ENCODE measurements around the gene AGTR2.
"Not testable (repeated sequence)": the region's sequence is repeated elsewhere in the genome, so short reads cannot be mapped to it uniquely, and the experiment has no call there.

The AGTR2 gene, protein sequence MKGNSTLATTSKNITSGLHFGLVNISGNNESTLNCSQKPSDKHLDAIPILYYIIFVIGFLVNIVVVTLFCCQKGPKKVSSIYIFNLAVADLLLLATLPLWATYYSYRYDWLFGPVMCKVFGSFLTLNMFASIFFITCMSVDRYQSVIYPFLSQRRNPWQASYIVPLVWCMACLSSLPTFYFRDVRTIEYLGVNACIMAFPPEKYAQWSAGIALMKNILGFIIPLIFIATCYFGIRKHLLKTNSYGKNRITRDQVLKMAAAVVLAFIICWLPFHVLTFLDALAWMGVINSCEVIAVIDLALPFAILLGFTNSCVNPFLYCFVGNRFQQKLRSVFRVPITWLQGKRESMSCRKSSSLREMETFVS

DNA sequence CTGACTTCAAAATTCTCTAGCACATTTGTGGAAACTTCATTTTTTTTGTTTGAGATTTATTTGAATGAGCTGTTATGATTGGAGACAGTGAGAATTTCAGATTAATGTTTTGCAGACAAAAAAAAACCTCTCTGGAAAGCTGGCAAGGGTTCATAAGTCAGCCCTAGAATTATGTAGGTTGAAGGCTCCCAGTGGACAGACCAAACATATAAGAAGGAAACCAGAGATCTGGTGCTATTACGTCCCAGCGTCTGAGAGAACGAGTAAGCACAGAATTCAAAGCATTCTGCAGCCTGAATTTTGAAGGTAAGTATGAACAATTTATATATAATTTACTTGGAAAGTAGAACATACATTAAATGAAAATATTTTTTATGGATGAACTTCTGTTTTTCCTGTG, at the start of gene AGTR2:
Gene AGTR2 (plus strand): TSS at position 234 of the 400 bp plus-strand sequence. CDS start 1,537 bp downstream, outside the sequence.
- Mint-ChIP-seq H3K27me3 (no peaks in the 10 kb centered on the region), H3K4me1 (no peaks in the 10 kb centered on the region), H3K4me3 (no peak within 1 kb of the TSS), H3K36me3 (ENCODE audit: low read depth) (no peaks in the 10 kb centered on the region), H3K9me3 (no peaks in the 10 kb centered on the region), H3K27ac (no peak within 1 kb of the TSS)
- no peak for DNase-seq
- no peak for ATAC-seq

DNA sequence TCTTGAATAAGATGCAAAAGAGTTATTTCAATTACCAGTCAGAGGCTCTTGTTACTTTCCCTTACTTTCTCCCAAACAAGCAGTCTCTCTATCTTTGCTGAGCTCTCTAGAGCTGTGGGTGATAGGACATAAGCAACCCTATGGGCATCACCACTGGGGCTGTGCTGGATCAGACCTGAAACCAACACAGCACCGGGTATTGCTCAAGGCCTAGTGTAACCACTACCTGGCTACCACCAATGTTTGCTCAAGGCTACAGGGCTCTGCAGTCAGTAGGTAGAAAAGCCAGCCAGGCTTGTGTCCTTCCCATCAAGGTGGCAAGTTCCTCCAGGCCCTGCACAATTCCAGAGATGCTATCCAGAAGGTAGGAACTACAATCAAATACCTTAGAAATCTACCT, 35.3 kb upstream of the AGTR2 start:
- DNase-seq (no peak), ATAC-seq (no peak)
- Mint-ChIP-seq H3K27ac (no peak overlapping the region), H3K4me1 (no peaks in the 10 kb centered on the region), H3K36me3 (ENCODE audit: low read depth) (no peaks in the 10 kb centered on the region), H3K9me3 (no peaks in the 10 kb centered on the region), H3K27me3 (no peaks in the 10 kb centered on the region), H3K4me3 (no peak overlapping the region)

GRCh38 chrX:116141270-116141669, 29.3 kb upstream of the AGTR2 start:
- H3K27ac Mint-ChIP-seq; ATAC-seq; H3K27me3 Mint-ChIP-seq; H3K36me3 Mint-ChIP-seq (ENCODE audit: low read depth); H3K4me3 Mint-ChIP-seq; H3K4me1 Mint-ChIP-seq; H3K9me3 Mint-ChIP-seq; DNase-seq: not testable (repeated sequence)

GRCh38 chrX:116142976-116143375, 27.6 kb upstream of the AGTR2 start:
- H3K27me3 Mint-ChIP-seq, result no peaks in the 10 kb centered on the region
- DNase-seq (no peak), ATAC-seq (no peak)
- no peak overlapping the region for H3K4me3 Mint-ChIP-seq
- H3K36me3 Mint-ChIP-seq (ENCODE audit: low read depth), result no peaks in the 10 kb centered on the region
- no peak overlapping the region for H3K27ac Mint-ChIP-seq
- no peaks in the 10 kb centered on the region for H3K9me3 Mint-ChIP-seq
- H3K4me1 Mint-ChIP-seq, result no peaks in the 10 kb centered on the region

GRCh38 chrX:116172976-116173375, 2.4 kb downstream of the AGTR2 start:
- ATAC-seq (no peak), DNase-seq (no peak)
- no peak overlapping the region for H3K4me3 Mint-ChIP-seq
- H3K27ac Mint-ChIP-seq, result no peak overlapping the region
- no peaks in the 10 kb centered on the region for H3K27me3 Mint-ChIP-seq
- H3K4me1 Mint-ChIP-seq, result no peaks in the 10 kb centered on the region
- no peaks in the 10 kb centered on the region for H3K9me3 Mint-ChIP-seq
- no peaks in the 10 kb centered on the region for H3K36me3 Mint-ChIP-seq (ENCODE audit: low read depth)

GRCh38 chrX:116181300-116181699, 10.8 kb downstream of the AGTR2 start:
- Mint-ChIP-seq H3K27ac (no peak overlapping the region), H3K36me3 (ENCODE audit: low read depth) (no peaks in the 10 kb centered on the region), H3K27me3 (no peaks in the 10 kb centered on the region), H3K4me1 (no peaks in the 10 kb centered on the region), H3K9me3 (no peaks in the 10 kb centered on the region), H3K4me3 (no peak overlapping the region)
- no peak for DNase-seq
- no peak for ATAC-seq

GRCh38 chrX:116185163-116185562, 14.6 kb downstream of the AGTR2 start:
- Mint-ChIP-seq H3K36me3 (ENCODE audit: low read depth) (no peaks in the 10 kb centered on the region), H3K4me3 (no peak overlapping the region), H3K9me3 (peaks cover 7% of the 10 kb centered on the region), H3K27me3 (no peaks in the 10 kb centered on the region), H3K4me1 (no peaks in the 10 kb centered on the region), H3K27ac (no peak overlapping the region)
- DNase-seq (no peak), ATAC-seq (no peak)

DNA sequence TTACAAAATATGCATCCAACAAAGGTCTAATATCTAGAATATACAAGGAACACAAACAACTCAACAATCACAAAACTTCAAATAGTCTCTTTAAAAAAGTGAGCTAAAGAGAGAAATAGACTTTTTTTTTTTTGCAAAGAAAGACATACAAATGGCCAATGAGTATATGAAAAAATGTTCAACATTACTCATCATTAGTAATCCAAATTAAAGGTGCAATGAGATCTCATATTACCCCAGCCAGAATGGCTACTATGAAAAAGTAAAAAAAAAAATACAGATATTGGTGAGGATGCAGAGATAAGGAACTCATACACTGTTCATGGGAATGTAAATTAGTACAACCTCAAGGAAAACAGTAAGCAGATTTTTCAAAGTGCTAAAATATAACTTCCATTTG, 24.1 kb downstream of the AGTR2 start:
- DNase-seq (no peak), ATAC-seq (no peak)
- H3K4me3 Mint-ChIP-seq, result no peak overlapping the region
- H3K4me1 Mint-ChIP-seq, result no peaks in the 10 kb centered on the region
- H3K27me3 Mint-ChIP-seq, result no peaks in the 10 kb centered on the region
- peaks cover 3% of the 10 kb centered on the region for H3K9me3 Mint-ChIP-seq
- H3K36me3 Mint-ChIP-seq (ENCODE audit: low read depth), result no peaks in the 10 kb centered on the region
- H3K27ac Mint-ChIP-seq, result no peak overlapping the region

DNA sequence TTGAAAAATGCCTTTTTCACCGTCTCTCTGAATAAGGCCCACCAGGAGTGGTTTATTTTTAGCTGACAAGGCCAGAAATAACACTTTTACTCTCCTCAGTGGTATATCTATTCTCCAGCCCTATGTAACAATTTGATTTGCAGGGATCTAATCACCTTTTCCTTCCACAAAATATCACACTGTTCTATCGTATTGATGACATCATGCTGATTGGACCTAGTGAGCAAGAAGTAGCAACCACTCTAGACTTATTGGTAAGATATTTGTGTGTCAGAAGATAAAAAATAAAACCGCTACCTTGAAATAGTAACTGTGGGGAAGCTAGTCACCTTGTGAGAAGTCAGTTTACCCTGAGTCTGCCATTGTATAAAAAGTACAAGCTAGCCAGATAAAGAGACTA, 27.7 kb downstream of the AGTR2 start:
- Mint-ChIP-seq H3K4me3 (no peak overlapping the region), H3K4me1 (no peaks in the 10 kb centered on the region), H3K27me3 (no peaks in the 10 kb centered on the region), H3K36me3 (ENCODE audit: low read depth) (no peaks in the 10 kb centered on the region), H3K9me3 (no peaks in the 10 kb centered on the region), H3K27ac (no peak overlapping the region)
- ATAC-seq (no peak), DNase-seq (no peak)

DNA sequence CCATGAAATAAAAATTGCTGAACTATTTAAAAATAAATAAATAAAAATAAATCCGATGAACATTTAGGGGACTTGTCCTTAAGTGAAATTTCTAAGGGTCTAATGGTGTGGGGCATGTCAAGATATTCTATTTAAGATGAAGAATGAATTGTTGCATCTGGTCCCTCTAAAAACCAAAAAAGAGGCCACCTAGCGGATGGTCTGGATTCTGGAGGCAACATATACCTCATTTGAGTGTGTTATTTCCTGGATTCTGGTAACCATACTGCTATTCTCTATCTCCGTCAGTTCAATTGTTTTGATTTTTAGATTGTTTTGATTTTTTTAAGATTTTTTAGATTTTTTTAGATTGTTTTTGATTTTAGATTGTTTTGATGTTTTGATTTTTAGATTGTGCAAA, 28.3 kb downstream of the AGTR2 start:
- ATAC-seq (no peak), DNase-seq (no peak)
- Mint-ChIP-seq H3K4me1 (no peaks in the 10 kb centered on the region), H3K27ac (no peak overlapping the region), H3K9me3 (no peaks in the 10 kb centered on the region), H3K36me3 (ENCODE audit: low read depth) (no peaks in the 10 kb centered on the region), H3K27me3 (no peaks in the 10 kb centered on the region), H3K4me3 (no peak overlapping the region)

- H3K27me3 Mint-ChIP-seq, result no peaks in the 10 kb centered on the region
- DNase-seq, result no peak
- no peaks in the 10 kb centered on the region for H3K9me3 Mint-ChIP-seq
- no peaks in the 10 kb centered on the region for H3K4me1 Mint-ChIP-seq
- H3K27ac Mint-ChIP-seq, result no peak overlapping the region
- ATAC-seq, result no peak
- no peaks in the 10 kb centered on the region for H3K36me3 Mint-ChIP-seq (ENCODE audit: low read depth)
- H3K4me3 Mint-ChIP-seq, result no peak overlapping the region
Observed at GRCh38 chrX:116204932-116205331, 34.4 kb downstream of the AGTR2 start.

- H3K27me3 Mint-ChIP-seq, result no peaks in the 10 kb centered on the region
- H3K4me3 Mint-ChIP-seq, result no peak overlapping the region
- no peak for ATAC-seq
- no peaks in the 10 kb centered on the region for H3K9me3 Mint-ChIP-seq
- H3K4me1 Mint-ChIP-seq, result no peaks in the 10 kb centered on the region
- H3K27ac Mint-ChIP-seq, result no peak overlapping the region
- DNase-seq, result no peak
- H3K36me3 Mint-ChIP-seq (ENCODE audit: low read depth), result no peaks in the 10 kb centered on the region
Observed at GRCh38 chrX:116213262-116213661, 42.7 kb downstream of the AGTR2 start.

GRCh38 chrX:116217080-116217479, 46.5 kb downstream of the AGTR2 start:
- H3K36me3 Mint-ChIP-seq (ENCODE audit: low read depth); H3K4me3 Mint-ChIP-seq; H3K27me3 Mint-ChIP-seq; H3K9me3 Mint-ChIP-seq; DNase-seq; ATAC-seq; H3K4me1 Mint-ChIP-seq; H3K27ac Mint-ChIP-seq: not testable (repeated sequence)

Measured in activated naive CD8-positive, alpha-beta T cell treated with anti-CD3 and anti-CD28 coated beads, Interleukin-2, amount 50 U/mL, for 24 hours (primary cell).